HG02623 (cell line): ENCODE measurements around the gene EFHC1.

Experiments used
- ATAC-seq: cut with Tn5 transposase; IDR thresholded peaks from one replicate; pipeline ENCODE4 v1.9.1; 2021; ENCODE audit warnings: moderate library complexity; ENCODE audit not compliant: unreplicated experiment

The EFHC1 gene

DNA sequence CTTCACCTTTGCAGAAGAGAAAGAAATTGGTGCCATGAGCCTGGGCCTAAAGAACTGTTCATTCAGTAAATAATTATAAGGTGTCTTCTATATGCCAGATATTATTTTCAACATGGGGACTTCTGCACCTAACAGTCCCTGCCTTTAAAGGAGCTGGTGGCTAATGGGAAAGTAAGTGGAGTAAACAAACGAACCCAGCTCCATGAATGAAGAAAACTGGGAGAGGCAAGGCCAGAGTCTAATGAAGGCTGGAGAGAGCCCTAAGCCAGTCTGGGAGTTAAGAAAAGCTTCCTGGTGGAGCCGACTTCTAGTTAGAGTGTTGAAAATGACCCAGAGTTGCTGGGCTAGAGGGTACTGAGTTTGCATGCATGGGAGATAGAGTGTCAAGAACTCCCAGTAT lies 24.2 kb upstream of the EFHC1 start:
- no peak for ATAC-seq

DNA sequence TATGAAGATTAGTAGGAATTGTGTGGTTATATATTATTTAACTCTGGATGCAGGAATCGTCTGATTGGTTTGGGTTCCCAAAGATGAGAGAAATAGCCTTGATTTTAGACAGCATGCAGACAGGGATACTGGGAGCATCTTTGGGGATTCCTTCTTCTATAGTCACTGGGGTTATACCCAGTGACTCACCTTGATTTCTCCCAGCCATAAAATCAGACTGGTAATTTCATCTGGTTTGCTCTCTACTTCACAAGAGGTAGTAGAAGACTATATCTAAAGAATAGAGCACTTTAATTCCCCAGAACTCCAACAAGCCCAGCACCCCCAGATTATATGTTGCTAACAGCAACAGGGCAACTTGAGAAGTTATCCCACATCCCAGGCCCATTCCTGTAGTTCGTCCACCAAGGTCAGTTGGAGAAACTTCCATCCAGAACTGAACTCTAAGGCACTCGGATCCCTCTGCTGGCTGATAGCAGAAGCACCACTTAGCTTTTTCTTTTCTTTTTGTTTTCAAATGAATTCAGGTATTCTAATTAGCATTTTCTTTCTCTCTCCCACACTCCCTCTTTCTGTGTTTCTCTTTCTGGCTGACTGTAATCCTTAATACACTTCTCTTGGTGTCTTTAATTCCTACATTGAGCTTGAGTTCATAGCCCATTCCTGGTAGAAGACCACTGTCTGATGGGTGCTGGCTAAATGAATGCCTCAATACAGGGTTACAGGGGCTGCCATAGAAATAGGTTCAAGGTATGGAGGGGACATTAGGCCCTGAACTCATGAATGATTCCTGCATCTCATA lies 20.4 kb upstream of the EFHC1 start:
- ATAC-seq = peak; percentile 40

DNA sequence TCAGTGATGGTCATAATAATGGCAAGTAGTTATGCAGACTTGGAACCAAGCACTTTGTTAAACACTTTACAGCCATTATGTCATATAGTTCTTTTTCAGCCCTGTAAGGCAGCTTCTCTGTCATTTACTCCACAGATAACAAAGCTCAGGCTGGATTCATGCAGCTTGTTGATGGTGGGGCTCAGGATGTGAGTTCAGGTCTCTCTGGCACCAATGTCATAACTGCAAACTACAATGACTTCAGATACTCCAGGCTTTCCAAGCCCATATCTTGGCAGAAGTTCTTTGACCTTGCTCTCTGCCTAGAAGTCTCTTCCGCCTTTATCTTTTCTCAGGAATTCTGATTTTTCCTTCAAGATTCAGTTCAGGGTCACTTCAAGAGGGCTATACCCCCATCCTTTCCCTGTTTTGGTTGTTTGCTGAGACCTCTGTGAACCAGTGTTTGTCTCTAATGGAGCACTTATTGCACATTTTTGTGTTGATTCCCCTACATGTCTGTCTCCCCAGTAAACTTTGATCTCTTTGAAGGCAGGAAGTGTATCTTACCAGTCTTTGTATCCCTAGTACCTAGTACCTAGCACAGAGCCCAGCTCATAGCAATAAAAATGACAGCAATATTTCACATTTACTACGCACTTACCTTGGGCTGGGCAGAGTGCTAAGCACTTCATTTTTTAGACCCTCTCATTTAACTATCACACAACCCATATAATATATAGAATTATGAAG lies 19.7 kb upstream of the EFHC1 start:
- ATAC-seq = no peak

DNA sequence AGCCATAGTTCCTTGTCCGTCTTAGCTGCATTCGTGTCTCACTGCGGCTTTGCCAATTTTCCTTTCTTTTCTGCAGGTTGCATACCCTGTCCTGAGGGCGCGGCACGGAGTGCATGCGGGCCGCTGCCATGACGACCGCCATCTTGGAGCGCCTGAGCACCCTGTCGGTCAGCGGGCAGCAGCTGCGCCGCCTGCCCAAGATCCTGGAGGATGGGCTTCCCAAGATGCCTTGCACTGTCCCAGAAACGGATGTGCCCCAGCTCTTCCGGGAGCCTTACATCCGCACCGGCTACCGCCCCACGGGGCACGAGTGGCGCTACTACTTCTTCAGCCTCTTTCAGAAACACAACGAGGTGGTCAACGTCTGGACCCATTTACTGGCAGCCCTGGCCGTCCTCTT lies 17.1 kb upstream of the EFHC1 start:
- no peak for ATAC-seq

DNA sequence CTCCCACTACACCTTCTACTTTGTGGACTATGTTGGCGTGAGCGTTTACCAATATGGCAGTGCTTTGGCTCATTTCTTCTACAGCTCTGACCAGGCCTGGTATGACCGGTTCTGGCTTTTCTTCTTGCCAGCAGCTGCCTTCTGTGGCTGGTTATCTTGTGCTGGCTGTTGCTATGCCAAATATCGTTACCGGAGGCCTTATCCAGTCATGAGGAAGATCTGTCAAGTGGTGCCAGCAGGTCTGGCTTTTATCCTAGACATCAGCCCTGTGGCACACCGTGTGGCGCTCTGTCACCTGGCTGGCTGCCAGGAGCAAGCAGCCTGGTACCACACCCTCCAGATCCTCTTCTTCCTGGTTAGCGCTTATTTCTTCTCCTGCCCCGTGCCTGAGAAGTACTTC lies 16.5 kb upstream of the EFHC1 start:
- no peak for ATAC-seq

DNA sequence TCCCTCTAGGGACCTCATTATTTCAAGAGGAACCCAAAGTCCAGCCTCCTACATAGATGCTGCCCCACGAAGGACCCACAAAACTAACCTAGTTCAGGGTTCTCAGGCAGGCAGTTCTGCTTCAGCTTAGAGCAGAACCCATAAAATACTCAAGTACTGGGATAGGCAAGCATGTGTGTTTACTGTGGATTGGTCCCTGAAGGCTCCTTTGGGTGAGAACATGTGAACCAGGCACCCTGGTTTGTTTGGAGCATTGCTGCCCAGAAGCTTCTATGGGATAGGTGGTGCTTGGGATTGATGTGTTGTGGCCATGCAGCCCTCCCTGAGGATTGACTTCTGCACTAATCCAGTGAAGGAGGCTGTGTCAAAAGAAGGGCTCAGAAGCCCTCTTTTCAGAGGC lies 14.9 kb upstream of the EFHC1 start:
- no peak for ATAC-seq

DNA sequence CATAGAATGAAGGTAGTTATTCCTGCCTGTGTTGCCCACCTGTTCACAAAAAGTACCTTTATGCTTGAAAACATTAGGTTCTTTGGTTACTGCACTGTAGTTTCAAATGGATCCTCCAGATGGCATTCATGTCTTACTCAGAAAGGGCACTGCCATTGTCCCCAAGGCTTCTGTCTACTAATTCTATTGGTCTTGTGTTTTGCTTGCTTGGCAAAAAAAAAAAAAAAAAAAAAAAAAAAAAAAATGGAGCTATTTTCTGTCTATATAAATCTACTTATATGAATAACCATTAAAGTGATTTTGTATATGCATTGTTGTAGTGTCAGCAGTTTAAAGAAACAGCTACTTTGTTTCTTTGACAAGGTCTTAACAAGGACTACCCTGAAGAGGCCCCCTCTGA lies 12.7 kb upstream of the EFHC1 start:
- peak; percentile 74 for ATAC-seq

DNA sequence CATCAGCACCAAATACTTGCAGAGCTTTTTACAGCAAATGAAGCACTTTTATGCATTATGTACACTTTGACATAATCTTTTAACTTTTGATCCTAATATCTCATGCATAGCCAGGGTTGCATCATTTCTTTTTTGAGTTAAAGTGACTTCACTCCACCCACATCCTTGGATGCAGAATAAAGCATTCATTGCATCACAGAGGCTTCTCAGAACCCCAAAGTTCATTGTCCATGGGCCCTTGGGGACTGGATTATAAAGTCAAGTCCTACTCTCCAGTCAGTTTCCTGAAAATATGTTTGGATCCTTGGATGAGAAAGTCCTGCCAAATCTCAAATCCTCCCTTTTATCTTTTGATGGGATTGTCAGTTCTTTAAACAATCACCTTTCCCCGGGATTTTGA lies 10.6 kb upstream of the EFHC1 start:
- no peak for ATAC-seq

DNA sequence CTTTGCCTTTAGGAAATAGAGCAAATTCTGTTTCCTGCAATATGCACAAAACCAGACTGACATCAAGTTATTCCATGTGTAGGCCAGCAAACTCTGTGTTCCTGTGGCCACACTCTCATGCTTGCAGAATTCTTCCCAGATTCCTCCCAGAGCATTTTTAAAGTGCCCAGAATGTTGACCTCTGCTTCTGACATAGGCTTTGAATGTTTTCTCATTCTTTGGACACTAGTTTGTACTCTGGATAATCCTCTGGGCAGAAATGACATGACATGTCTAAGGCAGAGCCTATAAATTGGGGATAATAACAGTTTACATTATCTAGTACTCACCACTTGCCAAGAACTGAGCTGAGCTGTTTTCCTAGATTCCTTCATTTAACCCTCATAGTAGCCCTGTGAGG lies 9.2 kb upstream of the EFHC1 start:
- ATAC-seq = no peak

DNA sequence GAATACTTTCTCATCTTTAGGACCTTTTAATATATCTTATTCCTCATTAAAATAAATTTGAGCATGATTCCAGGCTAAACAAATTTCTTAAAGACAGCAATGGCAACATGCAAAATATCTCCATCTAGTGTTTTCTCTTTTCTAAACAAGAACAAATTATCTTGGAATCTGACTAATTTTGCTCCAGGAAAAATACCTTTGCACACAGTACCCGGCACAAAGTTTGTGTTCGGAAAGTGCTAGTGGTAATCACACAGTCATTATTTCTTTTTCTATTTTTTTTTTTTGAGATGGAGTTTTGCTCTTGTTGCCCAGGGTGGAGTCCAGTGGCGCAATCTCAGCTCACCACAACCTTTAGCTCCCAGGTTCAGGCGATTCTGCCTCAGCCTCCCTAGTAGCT lies 8.2 kb upstream of the EFHC1 start:
- ATAC-seq = no peak

DNA sequence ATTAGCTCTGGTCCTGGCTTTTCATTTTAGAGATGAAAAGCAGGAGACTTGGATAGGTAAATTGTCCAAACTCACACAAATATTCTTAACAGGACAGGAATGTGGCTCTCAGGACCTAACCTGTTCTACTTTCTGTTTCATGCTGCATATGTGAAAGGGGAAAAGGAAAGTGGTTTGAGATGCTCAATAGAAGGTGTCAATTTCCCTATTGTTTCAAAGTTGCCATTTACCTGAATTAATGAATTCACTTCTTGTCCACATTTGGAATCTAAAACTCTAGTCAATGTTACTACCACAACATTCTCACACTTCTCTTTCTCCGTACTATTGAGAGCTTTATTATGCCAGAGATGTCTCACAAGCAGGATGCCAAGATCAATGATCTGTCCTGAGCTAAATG lies 4.8 kb upstream of the EFHC1 start:
- ATAC-seq = no peak

DNA sequence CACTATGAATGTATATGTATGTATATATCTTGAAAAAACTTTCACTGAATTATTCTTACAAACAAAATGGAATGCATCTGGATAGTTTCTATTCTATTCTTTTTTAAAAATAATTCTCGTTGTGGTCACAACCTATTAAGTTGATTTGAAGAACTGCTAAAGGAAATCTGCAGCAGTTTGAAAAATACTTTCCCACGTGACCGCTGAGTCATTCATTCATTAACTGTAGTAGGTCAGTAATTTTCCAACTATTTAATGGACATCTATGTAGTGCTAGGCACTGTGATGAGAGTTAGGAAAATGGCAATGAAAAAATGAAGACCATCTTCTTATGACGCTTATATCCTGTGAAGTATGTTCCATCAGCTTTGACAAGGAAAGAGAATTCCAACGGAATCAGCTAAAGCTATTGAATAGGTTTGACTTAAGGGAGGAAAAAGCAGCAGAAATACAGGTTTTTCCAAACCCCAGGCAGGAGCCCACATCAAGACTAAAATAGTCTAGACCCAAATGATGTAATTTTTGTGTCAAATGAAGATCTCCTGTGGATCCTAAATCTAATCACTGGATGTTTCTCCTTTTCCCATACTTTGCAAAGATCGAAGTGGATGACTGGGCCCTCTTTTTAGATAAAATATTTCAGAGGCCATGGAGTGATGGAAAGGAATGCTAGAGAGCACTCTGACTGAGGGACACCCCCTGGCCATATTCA lies 4.1 kb upstream of the EFHC1 start:
- ATAC-seq = no peak

DNA sequence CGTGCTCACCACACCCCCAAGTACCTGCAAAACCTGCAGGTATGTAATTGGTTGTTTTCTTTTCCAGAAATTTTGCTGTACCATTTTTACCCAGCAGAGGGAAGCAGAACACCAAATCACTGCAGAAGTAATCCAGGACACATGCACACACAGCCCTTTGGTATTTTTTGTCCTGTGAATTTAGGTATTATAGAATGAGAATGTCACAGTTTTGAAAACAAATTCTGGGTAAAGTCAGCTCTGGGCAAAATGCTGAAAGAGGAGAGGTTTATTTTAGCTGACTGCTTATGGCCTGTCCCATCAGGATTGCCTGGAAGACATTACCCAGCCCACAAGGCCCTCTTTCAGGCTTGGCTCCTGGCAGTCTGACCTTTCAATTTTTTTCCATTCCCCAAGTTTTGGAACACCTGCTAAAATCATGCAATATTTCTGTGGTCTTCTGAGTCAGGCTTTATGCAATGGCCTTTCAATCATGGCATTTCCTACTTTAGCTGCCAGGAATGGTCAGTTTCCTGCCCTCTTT lies 3.5 kb upstream of the EFHC1 start:
- ATAC-seq = no peak

DNA sequence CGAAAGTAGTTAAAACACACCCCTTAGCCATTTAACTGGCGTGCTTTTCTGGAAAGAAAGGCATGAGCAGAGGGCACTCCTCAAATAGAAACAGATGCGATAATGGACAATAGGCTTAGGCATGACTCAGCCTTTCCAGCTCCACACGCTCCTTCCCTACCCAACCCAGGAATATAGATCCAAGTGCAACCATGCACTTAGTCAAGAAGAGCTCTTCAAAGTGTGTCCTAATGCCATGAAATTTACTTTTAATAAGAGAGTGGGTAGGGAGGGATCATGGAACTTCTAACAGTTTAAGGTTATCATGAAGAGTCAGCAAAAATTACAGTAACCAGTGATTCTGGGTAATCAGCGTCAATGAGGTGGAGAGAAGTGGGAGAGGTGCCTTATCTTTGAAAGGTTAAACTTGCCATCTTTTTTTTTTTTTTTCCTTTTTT lies 2.4 kb upstream of the EFHC1 start:
- no peak for ATAC-seq

DNA sequence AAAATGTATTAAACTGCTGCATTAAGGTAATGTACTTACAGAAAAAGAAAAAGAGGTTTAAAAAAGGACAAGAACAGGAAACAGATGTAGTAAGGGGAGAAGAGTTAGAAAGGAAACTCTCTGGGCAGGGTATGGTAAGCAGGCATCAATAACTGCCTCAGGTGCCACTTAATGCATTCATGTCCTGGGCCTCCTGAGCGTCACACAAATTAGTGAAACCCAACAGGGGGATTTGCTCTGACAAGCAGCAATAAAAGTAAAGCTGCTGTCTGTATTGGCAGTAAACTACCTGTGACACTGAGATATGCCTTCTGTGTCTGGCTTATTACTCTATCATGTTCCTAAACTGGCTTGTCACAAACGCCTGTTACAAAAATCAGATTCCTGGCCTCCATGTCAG lies 1.5 kb upstream of the EFHC1 start:
- ATAC-seq = no peak

DNA sequence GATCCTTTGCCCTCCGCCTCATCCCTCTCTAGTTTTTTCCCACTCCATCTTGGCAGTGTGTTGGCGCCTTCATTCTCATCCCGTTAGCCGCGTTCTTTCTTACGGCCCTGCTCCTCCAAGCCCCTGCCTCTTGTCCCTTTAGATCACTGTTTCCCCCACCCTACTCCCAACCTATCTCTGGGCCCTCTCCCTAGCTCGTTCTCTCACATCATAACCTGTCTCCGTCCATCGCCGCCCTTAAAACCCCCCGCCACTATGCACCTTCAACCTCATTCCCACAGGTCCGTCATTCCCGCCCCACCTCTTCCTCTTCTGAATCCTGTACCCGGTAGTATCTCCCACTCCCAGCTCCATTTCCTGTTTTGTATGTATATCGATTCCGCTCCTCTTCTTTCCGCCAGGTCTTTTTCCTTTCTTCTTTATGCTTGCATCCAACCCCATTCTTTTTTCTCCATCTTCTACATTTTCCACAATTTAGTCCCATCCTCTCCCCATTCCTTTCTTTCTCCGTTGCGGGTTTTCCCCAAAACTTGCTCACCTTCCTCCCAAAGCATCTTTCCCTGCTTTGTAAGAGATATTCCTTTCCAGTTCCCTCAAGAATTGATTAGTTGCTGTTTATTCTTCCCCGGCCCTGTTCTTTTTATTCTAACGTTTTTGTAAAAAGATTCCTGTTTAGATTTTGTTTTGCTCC lies 671 bp downstream of the EFHC1 start:
- ATAC-seq = no peak

DNA sequence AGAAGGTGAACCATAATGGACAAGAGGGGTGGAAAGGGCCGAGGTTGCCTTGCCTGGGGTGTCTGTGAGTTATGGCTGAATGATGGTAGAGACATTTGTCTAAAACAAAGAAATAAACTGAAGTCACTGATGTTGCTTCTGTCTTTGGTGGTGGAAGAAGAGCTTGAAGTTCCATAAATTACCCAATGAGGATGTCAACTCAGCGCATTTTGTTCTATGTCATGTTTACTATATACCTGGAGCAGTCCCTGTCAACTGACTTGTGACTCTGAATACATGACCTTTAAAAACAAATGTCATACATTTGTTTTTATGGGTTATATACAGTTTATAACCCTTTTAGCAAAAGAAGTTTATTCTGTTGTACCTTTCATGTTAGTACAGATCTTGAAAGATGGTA lies 2.0 kb downstream of the EFHC1 start:
- ATAC-seq = no peak

DNA sequence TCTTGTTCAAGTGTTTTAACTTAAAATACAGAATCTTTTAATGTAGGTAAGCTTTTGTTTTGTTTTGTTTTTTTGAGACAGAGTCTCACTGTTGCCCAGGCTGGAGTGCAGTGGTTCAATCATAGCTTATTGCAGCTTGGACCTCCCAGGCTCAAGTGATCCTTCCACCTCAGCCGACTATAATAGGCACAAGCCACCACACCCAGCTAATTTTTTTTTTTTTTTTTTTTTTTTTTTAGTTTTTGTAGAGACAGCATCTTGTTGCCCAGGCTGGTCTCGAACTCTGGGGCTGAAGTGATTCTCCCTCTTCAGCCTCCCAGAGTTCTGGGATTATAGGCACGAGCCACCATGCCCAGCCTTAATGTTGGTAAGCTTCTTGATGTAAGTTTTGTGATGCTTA lies 3.3 kb downstream of the EFHC1 start:
- no peak for ATAC-seq

DNA sequence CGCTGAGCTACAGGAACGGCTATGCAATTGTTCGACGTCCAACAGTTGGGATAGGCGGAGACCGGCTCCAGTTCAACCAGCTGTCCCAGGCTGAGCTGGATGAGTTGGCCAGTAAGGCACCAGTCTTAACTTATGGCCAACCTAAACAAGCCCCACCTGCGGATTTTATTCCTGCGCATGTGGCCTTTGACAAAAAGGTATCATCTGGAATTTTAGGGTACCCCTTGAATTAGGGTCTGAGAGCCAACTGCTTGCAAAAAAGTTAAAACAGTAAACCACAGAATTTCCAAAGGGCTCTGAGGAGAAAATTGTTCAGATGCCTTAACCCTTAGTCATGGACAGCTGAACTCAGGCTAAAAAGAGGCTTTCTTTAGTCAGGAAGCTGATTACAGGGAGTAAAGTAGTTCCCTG lies 3.8 kb downstream of the EFHC1 start:
- ATAC-seq = no peak

DNA sequence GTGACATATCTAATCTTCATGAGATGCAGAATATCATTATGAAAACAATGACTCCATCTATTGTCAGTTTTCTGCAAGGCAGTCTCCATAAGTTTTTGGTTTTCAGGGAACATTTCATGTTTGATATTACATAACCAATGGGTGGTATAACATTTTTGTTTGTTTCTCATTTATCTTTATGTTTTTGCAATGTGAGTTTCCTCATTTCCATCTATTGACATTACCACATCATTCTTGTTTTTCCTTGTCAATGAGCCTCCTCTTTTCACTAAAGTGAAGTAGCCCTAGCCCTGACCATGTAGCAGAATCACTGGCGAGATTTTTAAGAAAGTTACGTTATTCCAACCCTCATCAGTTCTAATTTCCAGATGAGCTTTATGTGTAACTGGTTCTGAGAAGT lies 4.4 kb downstream of the EFHC1 start:
- ATAC-seq = no peak

DNA sequence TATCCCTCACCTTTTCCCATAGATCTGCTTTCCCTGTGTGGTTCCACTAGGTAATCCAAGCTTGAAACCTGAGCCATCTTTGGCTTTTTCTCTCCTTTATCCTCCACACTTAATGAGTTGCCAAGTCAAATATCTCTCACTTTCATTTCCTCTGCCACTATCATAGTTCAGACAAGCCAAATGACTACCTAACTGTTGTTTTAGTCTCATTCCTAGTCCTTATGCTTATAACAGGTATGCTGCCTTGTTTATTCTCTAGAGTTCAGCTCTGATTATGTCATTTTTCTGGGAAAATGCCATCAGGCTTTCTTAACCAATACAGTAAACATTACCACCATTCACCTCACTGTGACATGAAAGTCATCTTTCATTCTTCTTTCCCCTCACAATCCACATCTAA lies 6.5 kb downstream of the EFHC1 start:
- no peak for ATAC-seq
